Left renal pelvis (tissue), 4 donors: ENCODE results near the gene ETS2. TPM values are rescaled to one million over a fixed set of nuclear protein-coding genes. Genes with fewer than 3 reads are reported as not detected.

ENCODE experiments used
- DNase-seq, 4 donors: peaks; one replicate each; pipeline ENCODE4 v3.0.0-alpha.2; 2013; ENCODE audit warnings: low read depth in 4 of 4, low spot score in 3 of 4
- polyA plus RNA-seq, 4 donors: library from polyadenylated mRNA; unstranded; fragments of 120-200 nt; gene quantifications; one replicate each; pipeline ENCODE4 v1.2.1, GENCODE V29; 2013; ENCODE audit not compliant: insufficient read length in 4 of 4

ETS2 gene
- polyA plus RNA-seq, 4 donors: 42.3 to 58.7 (median 48.9) TPM

- DNase-seq: no peak
Measured at GRCh38 chr21:38777015-38777414, 28.7 kb upstream of the ETS2 start.

GRCh38 chr21:38777531-38777930, 28.2 kb upstream of the ETS2 start:
- no peak for DNase-seq

GRCh38 chr21:38780879-38781278, 24.9 kb upstream of the ETS2 start:
- DNase-seq: no peak

- DNase-seq: no peak
Measured at GRCh38 chr21:38784458-38785266, 21.1 kb upstream of the ETS2 start.

GRCh38 chr21:38785483-38785882, 20.2 kb upstream of the ETS2 start:
- DNase-seq: no peak

GRCh38 chr21:38787016-38787415, 18.7 kb upstream of the ETS2 start:
- no peak for DNase-seq

GRCh38 chr21:38787461-38788274, 18.1 kb upstream of the ETS2 start:
- no peak for DNase-seq

GRCh38 chr21:38788275-38788905, 17.3 kb upstream of the ETS2 start:
- no peak for DNase-seq

GRCh38 chr21:38789275-38789674, 16.5 kb upstream of the ETS2 start:
- DNase-seq: no peak

GRCh38 chr21:38790059-38790458, 15.7 kb upstream of the ETS2 start:
- DNase-seq: no peak

- no peak for DNase-seq
Measured at GRCh38 chr21:38790961-38791360, 14.8 kb upstream of the ETS2 start.

- no peak for DNase-seq
Measured at GRCh38 chr21:38792676-38793459, 12.9 kb upstream of the ETS2 start.

GRCh38 chr21:38793926-38794713, 11.6 kb upstream of the ETS2 start:
- no peak for DNase-seq

GRCh38 chr21:38794978-38795377, 10.8 kb upstream of the ETS2 start:
- no peak for DNase-seq

GRCh38 chr21:38795475-38795874, 10.3 kb upstream of the ETS2 start:
- DNase-seq: no peak

- no peak for DNase-seq
Measured at GRCh38 chr21:38796424-38796823, 9.3 kb upstream of the ETS2 start.

- no peak for DNase-seq
Measured at GRCh38 chr21:38797470-38797869, 8.3 kb upstream of the ETS2 start.

- no peak for DNase-seq
Measured at GRCh38 chr21:38798081-38798480, 7.6 kb upstream of the ETS2 start.

- DNase-seq: no peak
Measured at GRCh38 chr21:38798481-38798882, 7.2 kb upstream of the ETS2 start.
